Thyroid gland (tissue), 4 donors: Measurements from ENCODE around the gene IFITM10. TPM values are rescaled to one million over a fixed set of nuclear protein-coding genes. Genes with fewer than 3 reads are reported as not detected.

ENCODE experiments used
- DNase-seq, 2 donors: peaks; one replicate each; pipeline ENCODE4 v3.0.0-alpha.2; 2019
- H3K27ac ChIP-seq, 3 donors: fragments of 200-600 bp; sonication (generic); 1 replicate in 2 of 3; 2 replicates in 1 of 3; pipeline ENCODE4 v1.5.1; 2016 to 2019; ENCODE audit warnings: mild to moderate bottlenecking in 1 of 3, moderate library complexity in 1 of 3
- H3K27me3 ChIP-seq: fragments of 200-600 bp; sonication (generic); one replicate; pipeline ENCODE4 v1.5.1; 2019
- H3K36me3 ChIP-seq, 2 donors: fragments of 200-600 bp; sonication (generic); one replicate each; pipeline ENCODE4 v1.5.1; 2016 to 2019
- H3K4me1 ChIP-seq, 2 donors: fragments of 200-600 bp; sonication (generic); one replicate each; pipeline ENCODE4 v1.5.1; 2017 to 2019
- H3K4me3 ChIP-seq, 3 donors: fragments of 200-600 bp; sonication (generic); replicated peaks in 1 of 3; 1 replicate in 2 of 3; 2 replicates in 1 of 3; pipeline ENCODE4 v1.5.1; 2016; ENCODE audit warnings: mild to moderate bottlenecking in 1 of 3
- H3K9me3 ChIP-seq: fragments of 200-600 bp; sonication (generic); one replicate; pipeline ENCODE4 v1.5.1; 2017
- CTCF ChIP-seq, 6 experiments: fragments of 200-600 bp in 3 of 6; fragments of 450-650 bp in 3 of 6; sonication (generic) in 3 of 6; IDR thresholded peaks; one replicate each; pipeline ENCODE4 v1.5.1; 2016 to 2019; ENCODE audit warnings: antibody characterized with exemption in 6 of 6, mild to moderate bottlenecking in 2 of 6, inconsistent platforms in 1 of 6, moderate library complexity in 1 of 6
- POLR2A ChIP-seq, 2 donors: fragments of 450-650 bp; IDR thresholded peaks; one replicate each; pipeline ENCODE4 v1.6.1; 2017; ENCODE audit warnings: antibody characterized with exemption in 2 of 2, mild to moderate bottlenecking in 2 of 2, moderate library complexity in 1 of 2
- WGBS, 2 donors: methylation state at CpG; one replicate each; pipeline ENCODE4 v1.1.5; 2017; 5-methylcytosine and 5-hydroxymethylcytosine counted together
- intact Hi-C: fragments of 100-400 bp; cut with DNase I; formaldehyde crosslinking; loops from one replicate; pipeline ENCODE4 v1.15.1; 2023
- total RNA-seq, 4 donors: library from RNA; depleted of rRNA; stranded (reverse); fragments of >200 nt; gene quantifications; one replicate each; pipeline ENCODE4 v1.2.3, GENCODE V29; 2016

Gene IFITM10
- total RNA-seq, 4 donors from 2014 or later: 0.22 to 126 (median 1.5) TPM; not detected in 1

- WGBS, 2 donors: 13 to 14% methylated on average over 25 to 33 of the region's 37 CpGs
- Histone ChIP-seq H3K27me3 (no peaks in the 10 kb centered on the region), H3K27ac (peak overlapping the region in 1 of 3 donors; percentile 27), H3K36me3 (no peaks in the 10 kb centered on the region), H3K9me3 (no peaks in the 10 kb centered on the region), H3K4me1 (peaks cover 9 to 13% of the 10 kb centered on the region in 2 donors), H3K4me3 (peak overlapping the region in 2 of 3 donors; percentile 6 to 37)
- DNase-seq: peak; percentile 72 to 75
- peak; percentile 58 to 96 (median 86) for TF ChIP-seq CTCF (IDR thresholded peaks at IDR 0.05)
- TF ChIP-seq POLR2A (IDR thresholded peaks at IDR 0.05): no peak
- intact Hi-C loops: loop anchor here (1.0 to 5.0 kb wide), 2 partner anchors 139 to 459 kb away; no protein-coding TSS in a partner anchor
Measured at GRCh38 chr11:1693327-1694063, 56.9 kb downstream of the IFITM10 start.

GRCh38 chr11:1692708-1693326 is 57.6 kb downstream of the IFITM10 start:
- Histone ChIP-seq H3K36me3 (no peaks in the 10 kb centered on the region), H3K4me3 (no peak overlapping the region), H3K27me3 (no peaks in the 10 kb centered on the region), H3K9me3 (no peaks in the 10 kb centered on the region), H3K27ac (no peak overlapping the region), H3K4me1 (peaks cover 9 to 13% of the 10 kb centered on the region in 2 donors)
- no peak for DNase-seq
- WGBS, 2 donors: 38 to 47% methylated on average over 18 of the region's 20 CpGs
- TF ChIP-seq POLR2A (IDR thresholded peaks at IDR 0.05): no peak
- TF ChIP-seq CTCF (IDR thresholded peaks at IDR 0.05): no peak
- intact Hi-C loops: loop anchor here (1.0 to 5.0 kb wide), 2 partner anchors 139 to 459 kb away; no protein-coding TSS in a partner anchor

- Histone ChIP-seq H3K4me1 (peaks cover 9 to 13% of the 10 kb centered on the region in 2 donors), H3K9me3 (no peaks in the 10 kb centered on the region), H3K4me3 (no peak overlapping the region), H3K27ac (no peak overlapping the region), H3K36me3 (no peaks in the 10 kb centered on the region), H3K27me3 (no peaks in the 10 kb centered on the region)
- intact Hi-C loops: loop anchor here (5.0 kb wide), 1 partner anchor 460 kb away; no protein-coding TSS in a partner anchor
- 80 to 81% methylated on average over 12 to 13 of the region's 16 CpGs for WGBS, 2 donors
- no peak for TF ChIP-seq POLR2A (IDR thresholded peaks at IDR 0.05)
- TF ChIP-seq CTCF (IDR thresholded peaks at IDR 0.05): no peak
- DNase-seq: no peak
Measured at GRCh38 chr11:1691878-1692707, 58.3 kb downstream of the IFITM10 start.

- no peaks in the 10 kb centered on the region for H3K36me3 ChIP-seq
- DNase-seq: no peak
- 68 to 78% methylated on average over 15 of the region's 16 CpGs for WGBS, 2 donors
- H3K27me3 ChIP-seq: no peaks in the 10 kb centered on the region
- no peak overlapping the region for H3K4me3 ChIP-seq
- no peaks in the 10 kb centered on the region for H3K9me3 ChIP-seq
- intact Hi-C loops: loop anchor here (5.0 kb wide), 1 partner anchor 461 kb away; no protein-coding TSS in a partner anchor
- H3K27ac ChIP-seq: no peak overlapping the region
- peaks cover 9 to 13% of the 10 kb centered on the region in 2 donors for H3K4me1 ChIP-seq
- TF ChIP-seq CTCF (IDR thresholded peaks at IDR 0.05) (no peak), POLR2A (IDR thresholded peaks at IDR 0.05) (no peak)
Measured at GRCh38 chr11:1691026-1691877, 59.1 kb downstream of the IFITM10 start.
